Right lobe of liver (tissue), 4 donors: Measurements from ENCODE around the gene EDA.

ENCODE experiments used
- POLR2A ChIP-seq: fragments of 450-650 bp; IDR thresholded peaks from one replicate; pipeline ENCODE4 v1.6.1; 2017; ENCODE audit warnings: antibody characterized with exemption, mild to moderate bottlenecking
- TF ChIP-seq, protein P1 (sequence below), 4 donors: fragments of 200-600 bp in 3 of 4; fragments of 450-650 bp in 1 of 4; IDR thresholded peaks; one replicate each; pipeline versions ENCODE4 v1.5.1 to v1.8.0; 2016 to 2022; ENCODE audit warnings: antibody characterized with exemption in 4 of 4, mild to moderate bottlenecking in 2 of 4
- donor health status: DM: no; HTN: no; CAD: no.
- donor health status: DM: no; HTN: no; CAD: no.
- donor health status: DM: no; HTN: yes; CAD: no.

DNA sequence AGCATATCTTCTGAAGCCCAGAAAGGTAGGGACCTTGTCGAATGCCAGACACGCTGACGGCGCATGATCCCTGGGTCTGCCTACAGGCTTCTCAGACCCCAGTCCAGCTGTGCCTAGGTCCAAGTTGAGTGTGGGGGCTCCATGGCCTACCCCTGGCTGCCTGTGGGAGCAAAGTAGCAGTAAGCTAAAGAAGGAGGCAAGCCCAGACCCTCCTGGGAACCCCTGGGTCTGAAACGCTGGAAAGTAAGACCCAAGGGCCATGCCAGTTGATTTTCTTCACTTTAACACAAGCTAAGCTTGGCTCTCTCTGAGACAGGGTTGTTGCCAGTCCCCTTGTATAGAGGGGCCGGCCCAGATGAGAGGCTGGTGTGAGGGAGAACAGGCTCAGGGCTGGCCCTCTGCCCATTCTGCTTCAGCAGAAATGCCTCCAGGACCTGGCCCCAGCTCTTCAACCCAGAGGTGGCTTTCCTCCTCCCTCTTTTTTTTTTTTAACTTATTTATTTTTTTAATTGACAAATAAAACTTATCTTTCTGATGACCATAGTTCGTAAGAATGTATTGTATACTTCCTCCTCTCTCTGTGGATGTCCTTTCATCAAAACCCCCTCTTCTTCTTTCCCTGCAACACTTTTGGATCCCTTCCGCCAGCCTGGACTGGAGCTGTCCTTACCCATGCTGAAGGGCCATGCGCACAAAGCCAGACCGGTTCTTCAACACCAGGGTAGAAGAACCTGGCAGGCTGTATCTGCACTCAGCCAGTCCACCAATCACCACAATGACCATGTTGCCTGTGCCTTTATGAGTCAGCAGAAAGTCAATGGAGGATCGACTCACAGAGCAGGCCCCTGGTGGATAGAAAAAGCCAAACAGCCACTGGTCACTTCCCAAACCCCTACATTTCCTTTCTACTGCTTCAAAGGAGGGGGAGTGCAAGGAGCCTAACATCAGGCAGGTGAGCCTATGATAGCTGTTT lies 426.8 kb downstream of the EDA start:
- TF ChIP-seq, protein P1, sequence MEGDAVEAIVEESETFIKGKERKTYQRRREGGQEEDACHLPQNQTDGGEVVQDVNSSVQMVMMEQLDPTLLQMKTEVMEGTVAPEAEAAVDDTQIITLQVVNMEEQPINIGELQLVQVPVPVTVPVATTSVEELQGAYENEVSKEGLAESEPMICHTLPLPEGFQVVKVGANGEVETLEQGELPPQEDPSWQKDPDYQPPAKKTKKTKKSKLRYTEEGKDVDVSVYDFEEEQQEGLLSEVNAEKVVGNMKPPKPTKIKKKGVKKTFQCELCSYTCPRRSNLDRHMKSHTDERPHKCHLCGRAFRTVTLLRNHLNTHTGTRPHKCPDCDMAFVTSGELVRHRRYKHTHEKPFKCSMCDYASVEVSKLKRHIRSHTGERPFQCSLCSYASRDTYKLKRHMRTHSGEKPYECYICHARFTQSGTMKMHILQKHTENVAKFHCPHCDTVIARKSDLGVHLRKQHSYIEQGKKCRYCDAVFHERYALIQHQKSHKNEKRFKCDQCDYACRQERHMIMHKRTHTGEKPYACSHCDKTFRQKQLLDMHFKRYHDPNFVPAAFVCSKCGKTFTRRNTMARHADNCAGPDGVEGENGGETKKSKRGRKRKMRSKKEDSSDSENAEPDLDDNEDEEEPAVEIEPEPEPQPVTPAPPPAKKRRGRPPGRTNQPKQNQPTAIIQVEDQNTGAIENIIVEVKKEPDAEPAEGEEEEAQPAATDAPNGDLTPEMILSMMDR (IDR thresholded peaks at IDR 0.05), result no peak
- no peak for TF ChIP-seq POLR2A
